ENCODE data around the gene PATE1.

PATE1 gene

GRCh38 chr11:125766251-125766650, 20.2 kb downstream of the PATE1 start:
- DNase-seq, result no peak
- Histone ChIP-seq H3K4me3 (ENCODE audit: low read depth, low read length) (no peak overlapping the region), H3K36me3 (ENCODE audit: control insufficient read depth in 1 of 2, insufficient read depth in 2 of 2, low read length in 2 of 2) (no peaks in the 10 kb centered on the region), H3K23ac (ENCODE audit: low read length) (no peak overlapping the region), H4K91ac (ENCODE audit: low read depth, low read length) (no peak overlapping the region), H2AFZ (ENCODE audit: insufficient read depth, low read length, poor library complexity) (no peak overlapping the region), H2BK120ac (ENCODE audit: insufficient read depth, low read length, poor library complexity) (no peak overlapping the region), H3K4me1 (ENCODE audit: control insufficient read depth in 1 of 2, insufficient read depth in 2 of 2, low read length in 2 of 2) (no peaks in the 10 kb centered on the region), H3K27me3 (ENCODE audit: insufficient read depth, low read length) (no peaks in the 10 kb centered on the region), H3K14ac (ENCODE audit: low read length) (no peak overlapping the region), H2BK5ac (ENCODE audit: low read depth, low read length, poor library complexity) (no peak overlapping the region), H2BK12ac (ENCODE audit: low read length) (no peak overlapping the region), H3K79me1 (ENCODE audit: low read length) (no peaks in the 10 kb centered on the region), H3K9ac (ENCODE audit: low read length) (no peak overlapping the region), H2AK5ac (ENCODE audit: low read length) (no peak overlapping the region), H3K18ac (ENCODE audit: low read length) (no peak overlapping the region), H4K12ac (ENCODE audit: low read depth, low read length) (no peak overlapping the region), H3K9me3 (ENCODE audit: insufficient read depth, low read depth, low read length) (no peaks in the 10 kb centered on the region), H3K4me2 (ENCODE audit: low read length) (no peak overlapping the region), H3K79me2 (ENCODE audit: control insufficient read depth, insufficient read depth, low read length, poor library complexity) (no peaks in the 10 kb centered on the region), H3K27ac (ENCODE audit: low read depth, low read length) (no peak overlapping the region), H3K4ac (ENCODE audit: low read depth, low read length) (no peak overlapping the region), H4K8ac (ENCODE audit: low read depth, low read length) (no peak overlapping the region)
- WGBS (ENCODE audit: extremely low coverage, insufficient coverage, insufficient read length), result no CpG with 5 or more reads among the region's 1 CpG

DNA sequence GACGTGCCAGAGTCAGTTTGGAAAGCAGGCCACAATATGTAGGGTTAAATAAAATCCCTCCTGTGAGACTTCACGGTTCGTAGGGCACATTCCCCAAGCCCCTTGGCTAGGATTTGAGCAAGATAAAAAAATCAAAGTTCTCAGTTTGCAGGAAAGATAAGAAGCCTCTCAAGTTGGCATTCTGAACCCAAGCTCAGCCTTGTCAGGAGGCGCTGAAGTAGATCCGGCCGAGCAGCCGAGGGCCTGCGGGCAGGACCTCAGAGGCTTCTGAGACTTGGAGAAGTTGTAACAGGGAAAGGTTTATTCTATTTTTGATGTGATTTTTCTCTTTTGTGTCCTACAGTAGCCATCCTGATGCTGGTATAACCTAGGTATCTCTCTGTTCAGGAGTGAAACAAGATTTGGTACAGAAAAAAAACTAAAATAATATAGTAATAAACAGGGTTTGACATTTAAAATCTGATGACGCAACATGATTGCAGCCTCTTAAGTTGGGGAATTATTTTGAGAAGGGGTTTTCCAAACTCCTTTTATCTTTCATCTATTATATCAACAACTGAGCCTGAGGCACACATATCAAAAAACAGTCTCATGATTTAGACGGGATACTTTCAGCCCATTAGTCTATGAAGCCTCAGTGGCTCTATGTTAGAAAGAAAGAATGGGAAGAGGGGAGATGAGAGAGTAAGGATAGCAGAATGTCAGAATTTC, 22.4 kb downstream of the PATE1 start:
- no peak overlapping the region for H3K4ac ChIP-seq (ENCODE audit: low read depth, low read length)
- no peak overlapping the region for H4K91ac ChIP-seq (ENCODE audit: low read depth, low read length)
- no peaks in the 10 kb centered on the region for H3K4me1 ChIP-seq (ENCODE audit: control insufficient read depth in 1 of 2, insufficient read depth in 2 of 2, low read length in 2 of 2)
- no peak overlapping the region for H2BK5ac ChIP-seq (ENCODE audit: low read depth, low read length, poor library complexity)
- no peaks in the 10 kb centered on the region for H3K36me3 ChIP-seq (ENCODE audit: control insufficient read depth in 1 of 2, insufficient read depth in 2 of 2, low read length in 2 of 2)
- no peaks in the 10 kb centered on the region for H3K27me3 ChIP-seq (ENCODE audit: insufficient read depth, low read length)
- H3K14ac ChIP-seq (ENCODE audit: low read length), result no peak overlapping the region
- H3K9me3 ChIP-seq (ENCODE audit: insufficient read depth, low read depth, low read length), result no peaks in the 10 kb centered on the region
- no peak overlapping the region for H2BK120ac ChIP-seq (ENCODE audit: insufficient read depth, low read length, poor library complexity)
- no peak overlapping the region for H4K8ac ChIP-seq (ENCODE audit: low read depth, low read length)
- WGBS (ENCODE audit: extremely low coverage, insufficient coverage, insufficient read length), result no CpG with 5 or more reads among the region's 10 CpGs
- no peak overlapping the region for H2AK5ac ChIP-seq (ENCODE audit: low read length)
- no peak for DNase-seq
- no peaks in the 10 kb centered on the region for H3K79me2 ChIP-seq (ENCODE audit: control insufficient read depth, insufficient read depth, low read length, poor library complexity)
- no peak overlapping the region for H3K27ac ChIP-seq (ENCODE audit: low read depth, low read length)
- H3K4me2 ChIP-seq (ENCODE audit: low read length), result no peak overlapping the region
- no peak overlapping the region for H3K18ac ChIP-seq (ENCODE audit: low read length)
- H3K79me1 ChIP-seq (ENCODE audit: low read length), result no peaks in the 10 kb centered on the region
- no peak overlapping the region for H3K23ac ChIP-seq (ENCODE audit: low read length)
- H4K12ac ChIP-seq (ENCODE audit: low read depth, low read length), result no peak overlapping the region
- no peak overlapping the region for H3K9ac ChIP-seq (ENCODE audit: low read length)
- no peak overlapping the region for H2AFZ ChIP-seq (ENCODE audit: insufficient read depth, low read length, poor library complexity)
- H2BK12ac ChIP-seq (ENCODE audit: low read length), result no peak overlapping the region
- H3K4me3 ChIP-seq (ENCODE audit: low read depth, low read length), result no peak overlapping the region

GRCh38 chr11:125770583-125770982, 24.5 kb downstream of the PATE1 start:
- Histone ChIP-seq H3K4ac (ENCODE audit: low read depth, low read length) (no peak overlapping the region), H4K8ac (ENCODE audit: low read depth, low read length) (no peak overlapping the region), H2BK120ac (ENCODE audit: insufficient read depth, low read length, poor library complexity) (no peak overlapping the region), H3K9me3 (ENCODE audit: insufficient read depth, low read depth, low read length) (no peaks in the 10 kb centered on the region), H3K9ac (ENCODE audit: low read length) (no peak overlapping the region), H3K4me2 (ENCODE audit: low read length) (no peak overlapping the region), H3K27ac (ENCODE audit: low read depth, low read length) (no peak overlapping the region), H4K12ac (ENCODE audit: low read depth, low read length) (no peak overlapping the region), H3K18ac (ENCODE audit: low read length) (no peak overlapping the region), H3K23ac (ENCODE audit: low read length) (no peak overlapping the region), H2AK5ac (ENCODE audit: low read length) (no peak overlapping the region), H3K36me3 (ENCODE audit: control insufficient read depth in 1 of 2, insufficient read depth in 2 of 2, low read length in 2 of 2) (no peaks in the 10 kb centered on the region), H4K91ac (ENCODE audit: low read depth, low read length) (no peak overlapping the region), H3K27me3 (ENCODE audit: insufficient read depth, low read length) (no peaks in the 10 kb centered on the region), H2BK12ac (ENCODE audit: low read length) (no peak overlapping the region), H2BK5ac (ENCODE audit: low read depth, low read length, poor library complexity) (no peak overlapping the region), H3K79me1 (ENCODE audit: low read length) (no peaks in the 10 kb centered on the region), H3K4me1 (ENCODE audit: control insufficient read depth in 1 of 2, insufficient read depth in 2 of 2, low read length in 2 of 2) (no peaks in the 10 kb centered on the region), H2AFZ (ENCODE audit: insufficient read depth, low read length, poor library complexity) (no peak overlapping the region), H3K79me2 (ENCODE audit: control insufficient read depth, insufficient read depth, low read length, poor library complexity) (no peaks in the 10 kb centered on the region), H3K14ac (ENCODE audit: low read length) (no peak overlapping the region), H3K4me3 (ENCODE audit: low read depth, low read length) (no peak overlapping the region)
- DNase-seq, result no peak
- no CpG with 5 or more reads among the region's 2 CpGs for WGBS (ENCODE audit: extremely low coverage, insufficient coverage, insufficient read length)

- Histone ChIP-seq H3K4me1 (ENCODE audit: control insufficient read depth in 1 of 2, insufficient read depth in 2 of 2, low read length in 2 of 2) (no peaks in the 10 kb centered on the region), H3K4me2 (ENCODE audit: low read length) (no peak overlapping the region), H3K36me3 (ENCODE audit: control insufficient read depth in 1 of 2, insufficient read depth in 2 of 2, low read length in 2 of 2) (no peaks in the 10 kb centered on the region), H3K9ac (ENCODE audit: low read length) (no peak overlapping the region), H2BK5ac (ENCODE audit: low read depth, low read length, poor library complexity) (no peak overlapping the region), H2BK12ac (ENCODE audit: low read length) (no peak overlapping the region), H3K23ac (ENCODE audit: low read length) (no peak overlapping the region), H3K79me1 (ENCODE audit: low read length) (no peaks in the 10 kb centered on the region), H3K27ac (ENCODE audit: low read depth, low read length) (no peak overlapping the region), H2BK120ac (ENCODE audit: insufficient read depth, low read length, poor library complexity) (no peak overlapping the region), H4K8ac (ENCODE audit: low read depth, low read length) (no peak overlapping the region), H3K27me3 (ENCODE audit: insufficient read depth, low read length) (no peaks in the 10 kb centered on the region), H2AK5ac (ENCODE audit: low read length) (no peak overlapping the region), H3K4me3 (ENCODE audit: low read depth, low read length) (no peak overlapping the region), H4K12ac (ENCODE audit: low read depth, low read length) (no peak overlapping the region), H3K14ac (ENCODE audit: low read length) (no peak overlapping the region), H3K4ac (ENCODE audit: low read depth, low read length) (no peak overlapping the region), H3K18ac (ENCODE audit: low read length) (no peak overlapping the region), H3K9me3 (ENCODE audit: insufficient read depth, low read depth, low read length) (no peaks in the 10 kb centered on the region), H4K91ac (ENCODE audit: low read depth, low read length) (no peak overlapping the region), H3K79me2 (ENCODE audit: control insufficient read depth, insufficient read depth, low read length, poor library complexity) (no peaks in the 10 kb centered on the region), H2AFZ (ENCODE audit: insufficient read depth, low read length, poor library complexity) (no peak overlapping the region)
- peak in 1 of 2 donors; percentile 17 for DNase-seq
- no CpG with 5 or more reads among the region's 3 CpGs for WGBS (ENCODE audit: extremely low coverage, insufficient coverage, insufficient read length)
These were observed 26.9 kb downstream of the PATE1 start for GRCh38 chr11:125772834-125773505.
